Measurements from ENCODE around the gene ARRDC3.
"Not testable (repeated sequence)": the region's sequence is repeated elsewhere in the genome, so short reads cannot be mapped to it uniquely, and the experiment has no call there.

Gene ARRDC3

GRCh38 chr5:91357012-91357634 is 26.0 kb downstream of the ARRDC3 start:
- no peak for DNase-seq

GRCh38 chr5:91354867-91355266 is 28.2 kb downstream of the ARRDC3 start:
- DNase-seq: not testable (repeated sequence)

- no peak for DNase-seq
Measured at GRCh38 chr5:91352831-91353695, 30.1 kb downstream of the ARRDC3 start.

GRCh38 chr5:91345461-91345860 is 37.7 kb downstream of the ARRDC3 start:
- no peak for DNase-seq

- DNase-seq: not testable (repeated sequence)
Measured at GRCh38 chr5:91344661-91345200, 38.4 kb downstream of the ARRDC3 start.

GRCh38 chr5:91343916-91344315 is 39.2 kb downstream of the ARRDC3 start:
- DNase-seq: no peak

- not testable (repeated sequence) for DNase-seq
Measured at GRCh38 chr5:91342931-91343330, 40.2 kb downstream of the ARRDC3 start.

GRCh38 chr5:91341154-91341553 is 42.0 kb downstream of the ARRDC3 start:
- no peak for DNase-seq

GRCh38 chr5:91340532-91340931 is 42.6 kb downstream of the ARRDC3 start:
- no peak for DNase-seq

- DNase-seq: no peak
Measured at GRCh38 chr5:91339063-91339705, 43.9 kb downstream of the ARRDC3 start.

GRCh38 chr5:91332267-91333045 is 50.7 kb downstream of the ARRDC3 start:
- no peak for DNase-seq

- DNase-seq: no peak
Measured at GRCh38 chr5:91331705-91332104, 51.4 kb downstream of the ARRDC3 start.

GRCh38 chr5:91329283-91329682 is 53.8 kb downstream of the ARRDC3 start:
- DNase-seq: no peak

GRCh38 chr5:91328743-91329142 is 54.4 kb downstream of the ARRDC3 start:
- DNase-seq: no peak

GRCh38 chr5:91322981-91323380 is 60.1 kb downstream of the ARRDC3 start:
- not testable (repeated sequence) for DNase-seq

GRCh38 chr5:91319667-91320066 is 63.5 kb downstream of the ARRDC3 start:
- no peak for DNase-seq

GRCh38 chr5:91318724-91319123 is 64.4 kb downstream of the ARRDC3 start:
- DNase-seq: no peak
